ENCODE results near the gene DMWD.
"Not testable (repeated sequence)": the region's sequence is repeated elsewhere in the genome, so short reads cannot be mapped to it uniquely, and the experiment has no call there.

DMWD gene

DNA sequence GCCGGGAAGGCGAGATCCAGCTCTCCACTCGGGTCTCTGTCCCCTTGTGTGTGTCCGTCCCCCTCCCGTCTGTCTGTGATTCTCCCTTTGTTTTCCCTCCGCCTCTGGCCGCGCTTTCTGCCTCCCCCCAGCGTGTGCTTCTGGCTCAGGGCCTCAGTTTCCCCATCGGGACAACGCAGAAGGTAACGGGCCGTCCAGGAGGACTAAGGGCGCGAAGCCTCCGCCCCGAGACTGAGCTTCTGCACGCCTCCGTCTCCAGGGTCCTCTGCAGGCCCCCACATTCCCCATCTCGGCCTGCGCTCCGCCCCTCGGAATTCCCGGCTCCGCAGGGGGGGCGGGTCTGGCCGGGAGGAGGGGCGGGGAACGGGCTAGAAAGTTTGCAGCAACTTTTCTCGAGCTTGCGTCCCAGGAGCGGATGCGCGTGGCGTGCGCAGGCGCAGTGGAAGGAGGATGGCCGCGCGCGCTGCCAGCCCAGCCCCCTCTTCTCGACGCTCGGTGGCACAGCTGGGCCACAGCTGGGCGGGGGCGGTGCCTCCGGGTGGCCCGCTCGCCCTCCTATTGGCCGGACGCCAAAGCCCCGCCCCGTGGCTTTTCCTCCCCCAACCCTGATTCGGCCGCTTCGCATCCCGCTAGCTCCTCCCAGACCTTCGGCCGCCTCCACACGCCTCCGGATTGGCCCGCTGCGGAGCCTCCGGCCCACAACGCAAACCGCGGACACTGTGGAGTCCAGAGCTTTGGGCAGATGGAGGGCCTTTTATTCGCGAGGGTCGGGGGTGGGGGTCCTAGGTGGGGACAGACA, 23.5 kb downstream of the DMWD start, which contains the start of gene SIX5:
Gene SIX5, minus strand, starts transcription at position 269 of the 799 bp plus-strand sequence. CDS start 408 bp downstream, outside the sequence.
- peak; percentile 93 for DNase-seq

DNA sequence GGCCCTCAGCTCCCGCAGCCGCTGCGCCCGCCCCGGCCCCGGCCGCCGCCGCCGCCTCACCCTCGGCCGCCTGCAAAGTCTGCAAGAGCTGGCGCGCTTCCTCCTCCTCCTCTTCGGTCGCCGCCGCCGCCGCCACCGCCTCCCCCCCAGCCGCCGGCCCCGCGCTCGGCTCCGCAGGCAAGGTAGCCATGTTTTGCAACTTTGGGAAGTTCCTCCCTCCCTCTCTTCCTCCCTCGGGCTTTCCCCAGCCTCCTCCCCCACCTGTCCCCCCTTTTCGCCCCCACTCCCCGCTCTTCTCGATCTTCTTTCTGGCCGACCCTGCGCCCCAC, 24.0 kb downstream of the DMWD start:
- DNase-seq, result peak; percentile 28

DNA sequence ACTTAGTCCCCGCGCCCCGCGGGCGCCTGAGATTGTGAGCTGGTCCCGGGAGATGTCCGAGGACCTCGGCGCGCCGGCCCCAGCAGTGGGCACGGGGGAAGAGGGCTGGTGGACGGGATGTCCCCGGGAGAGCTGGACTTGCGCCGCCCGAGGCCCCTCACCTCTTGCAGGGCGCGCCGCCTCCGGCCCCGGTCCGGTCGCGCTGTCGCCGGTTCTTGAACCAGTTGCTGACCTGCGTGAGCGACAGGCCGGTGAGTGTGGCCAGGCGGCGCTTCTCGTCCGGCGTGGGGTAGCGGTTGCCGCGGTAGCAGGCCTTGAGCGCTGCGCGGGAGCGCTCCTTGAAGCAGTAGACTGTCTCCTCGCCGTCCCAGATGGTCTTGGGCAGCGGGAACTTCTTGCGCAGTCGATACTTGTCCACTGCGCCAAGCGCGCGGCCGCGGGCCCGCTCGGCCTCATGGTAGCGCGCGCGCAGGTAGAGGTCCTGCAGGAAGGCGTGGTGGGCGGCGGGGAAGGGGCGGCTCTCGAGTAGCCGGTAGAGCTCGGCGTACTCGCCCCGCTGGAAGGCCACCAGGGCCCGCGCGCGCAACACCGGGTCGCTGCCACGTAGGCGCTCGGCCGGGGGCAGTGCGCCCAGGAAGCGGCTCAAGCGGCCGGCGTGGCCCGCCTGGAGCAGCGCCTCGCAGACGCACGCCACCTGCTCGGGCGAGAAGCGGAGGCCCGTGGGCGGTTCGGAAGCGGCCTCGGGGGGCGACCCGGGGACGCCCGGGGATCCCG, 24.6 kb downstream of the DMWD start:
- DNase-seq, result no peak

DNA sequence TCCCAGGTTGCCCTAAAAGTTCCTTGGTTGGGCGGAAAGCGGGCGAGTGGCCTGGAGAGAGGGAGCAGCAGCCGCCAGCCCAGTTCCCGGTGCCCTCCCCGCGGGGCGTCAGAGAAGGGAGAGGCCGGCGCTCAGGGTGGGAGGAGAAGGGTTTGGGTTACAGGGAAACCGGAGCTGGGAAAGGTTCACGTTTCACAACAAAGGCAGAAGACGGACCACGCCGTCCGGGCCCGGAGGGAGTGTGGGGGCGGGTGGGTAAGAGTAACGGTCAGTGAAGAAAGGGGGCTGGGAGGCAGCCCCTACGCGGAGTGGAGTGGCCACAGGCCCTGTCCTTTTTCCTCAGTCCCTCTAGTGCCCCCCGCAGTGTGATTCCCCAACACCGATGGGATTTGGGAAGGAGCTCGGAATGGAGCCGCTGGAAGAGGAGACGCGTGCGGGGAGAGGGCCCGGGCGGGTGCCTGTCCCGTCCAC, 25.2 kb downstream of the DMWD start:
- DNase-seq, result peak; percentile 78

DNA sequence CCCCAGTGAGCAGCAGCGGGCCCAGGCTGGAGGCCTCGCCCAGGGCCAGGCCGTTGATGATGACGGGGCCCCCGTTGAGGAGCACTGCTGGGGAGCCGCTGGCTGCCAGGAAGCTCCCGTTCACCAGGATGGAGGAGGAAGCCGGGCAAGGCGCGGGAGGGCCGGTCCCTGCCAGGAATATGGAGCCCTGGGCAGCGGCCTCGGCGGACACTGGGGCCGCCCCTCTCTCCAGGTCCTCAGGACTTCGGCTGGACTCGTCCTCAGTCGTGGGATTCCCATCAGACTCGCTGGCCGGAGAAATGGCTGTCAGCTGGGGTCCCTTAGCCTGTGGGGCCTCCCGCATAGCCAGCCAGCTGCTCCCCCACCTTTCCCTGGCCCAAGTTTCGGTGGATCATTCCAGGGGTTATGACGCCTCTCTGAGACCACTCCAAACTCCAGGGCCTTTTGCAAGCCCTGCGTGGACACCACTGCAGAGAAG, 25.7 kb downstream of the DMWD start:
- DNase-seq, result peak; percentile 21

DNA sequence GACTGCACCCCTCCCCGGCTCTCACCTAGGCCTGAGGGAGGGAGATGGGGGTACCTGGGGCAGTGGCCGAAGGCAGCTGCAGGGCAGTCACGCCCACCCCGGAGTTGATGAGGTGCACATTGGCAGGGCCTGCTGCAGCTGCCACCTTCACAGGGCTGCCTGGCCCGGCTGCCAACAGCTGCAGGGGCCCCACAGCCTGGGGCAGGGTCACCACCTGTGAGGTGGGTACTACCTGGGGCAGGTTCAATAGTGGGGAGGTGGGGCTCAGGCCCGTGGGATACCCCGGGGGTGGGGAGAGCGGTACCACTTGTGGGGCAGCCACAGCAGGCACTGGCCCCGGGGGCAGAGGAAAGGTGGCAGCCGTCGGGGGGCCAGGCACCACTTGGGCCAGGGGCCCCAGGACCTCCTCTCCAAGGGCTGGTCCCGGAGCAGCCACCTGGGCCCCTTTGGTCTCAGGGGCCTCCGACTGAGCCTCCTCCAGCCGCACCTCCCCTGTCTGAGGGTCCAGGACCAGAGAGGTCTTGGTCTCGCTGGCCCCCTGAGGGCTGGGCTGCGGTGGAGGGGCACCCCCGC, 26.3 kb downstream of the DMWD start:
- DNase-seq, result peak; percentile 8

DNA sequence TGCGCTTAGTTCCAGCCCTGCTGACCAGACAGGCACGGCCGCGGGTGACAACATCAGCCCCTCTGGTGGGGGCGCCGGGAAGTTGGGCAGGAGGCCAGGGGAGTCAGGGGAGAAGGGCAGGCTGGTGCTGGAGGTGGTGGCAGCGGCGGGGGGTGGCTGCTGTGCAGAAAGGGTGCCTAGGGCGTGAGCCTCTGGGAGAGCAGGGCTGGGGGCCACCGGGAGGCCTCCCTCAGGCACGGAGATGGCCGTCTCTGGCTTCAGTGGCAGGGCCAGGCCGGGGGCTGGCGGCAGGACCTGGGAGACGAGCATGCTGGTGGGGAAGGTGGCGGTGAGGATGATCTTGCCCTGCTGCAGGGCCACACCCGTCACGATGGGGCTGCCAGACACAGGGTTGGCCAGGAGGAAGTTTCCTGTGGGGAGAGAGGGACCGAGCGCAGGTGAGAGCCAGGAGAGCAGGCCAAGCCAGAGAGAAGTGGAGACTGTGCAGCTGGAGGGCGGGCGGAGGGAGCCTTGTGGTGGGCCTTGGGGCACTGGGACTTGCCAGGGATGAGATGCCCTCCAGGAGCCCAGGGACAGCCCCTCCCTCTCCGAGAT, 26.8 kb downstream of the DMWD start:
- DNase-seq, result peak; percentile 13

DNA sequence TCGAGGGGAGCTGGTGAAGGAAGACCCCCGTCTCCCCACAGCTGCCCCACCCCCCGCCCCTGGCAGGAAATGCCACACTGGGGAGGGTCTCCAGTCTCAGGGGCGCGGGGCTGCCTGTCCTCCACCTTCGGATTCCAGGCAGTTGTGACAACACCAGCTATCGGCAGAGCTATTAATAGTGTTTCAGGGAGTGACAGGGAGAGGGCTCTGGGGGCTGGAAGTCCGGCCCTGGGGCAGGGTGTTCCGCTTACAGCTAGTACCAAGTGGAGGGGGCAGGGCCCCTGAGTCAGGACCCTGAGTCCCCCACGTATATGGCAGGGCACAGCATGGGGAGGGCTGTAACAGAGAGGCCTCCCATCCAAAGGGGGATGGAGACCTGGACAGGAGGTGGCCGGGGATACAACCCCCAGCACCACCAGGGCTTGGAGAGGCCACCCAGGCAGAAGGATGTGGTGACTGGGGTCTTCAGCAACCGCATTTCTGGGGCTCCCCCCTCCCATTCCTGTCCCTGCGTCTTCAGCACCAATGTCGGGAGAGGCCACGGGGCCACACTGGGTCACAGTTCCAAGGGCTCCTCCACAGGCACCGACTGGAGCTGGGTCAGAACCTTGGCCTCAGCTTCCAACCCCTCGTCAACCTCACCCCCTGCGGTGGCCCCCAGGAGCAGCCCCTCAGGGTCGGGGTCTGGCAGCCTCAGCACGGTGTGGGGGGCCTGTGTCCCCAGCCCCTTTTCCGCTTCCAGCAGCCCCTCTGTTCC, 27.5 kb downstream of the DMWD start:
- peak; percentile 14 for DNase-seq

DNA sequence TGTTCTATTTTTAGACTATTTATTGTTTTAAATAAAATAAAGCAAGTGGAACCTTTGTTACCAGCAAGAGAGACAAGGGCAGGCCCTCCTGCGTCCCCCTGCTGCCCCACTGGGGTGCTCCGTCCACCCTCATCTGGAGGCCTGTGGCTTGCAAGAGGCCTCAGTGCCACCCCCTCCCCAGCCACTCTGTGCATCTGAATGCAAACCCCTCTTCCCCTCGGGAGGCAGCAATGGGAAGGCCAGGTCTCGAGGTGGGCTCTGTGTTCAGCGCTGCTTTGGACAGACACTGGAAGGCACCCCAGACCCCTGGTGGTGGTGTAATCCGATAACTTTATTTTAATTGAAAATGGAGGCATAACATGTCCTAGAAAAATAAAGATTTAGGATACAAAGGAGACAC, 28.2 kb downstream of the DMWD start:
- DNase-seq, result peak; percentile 21

DNA sequence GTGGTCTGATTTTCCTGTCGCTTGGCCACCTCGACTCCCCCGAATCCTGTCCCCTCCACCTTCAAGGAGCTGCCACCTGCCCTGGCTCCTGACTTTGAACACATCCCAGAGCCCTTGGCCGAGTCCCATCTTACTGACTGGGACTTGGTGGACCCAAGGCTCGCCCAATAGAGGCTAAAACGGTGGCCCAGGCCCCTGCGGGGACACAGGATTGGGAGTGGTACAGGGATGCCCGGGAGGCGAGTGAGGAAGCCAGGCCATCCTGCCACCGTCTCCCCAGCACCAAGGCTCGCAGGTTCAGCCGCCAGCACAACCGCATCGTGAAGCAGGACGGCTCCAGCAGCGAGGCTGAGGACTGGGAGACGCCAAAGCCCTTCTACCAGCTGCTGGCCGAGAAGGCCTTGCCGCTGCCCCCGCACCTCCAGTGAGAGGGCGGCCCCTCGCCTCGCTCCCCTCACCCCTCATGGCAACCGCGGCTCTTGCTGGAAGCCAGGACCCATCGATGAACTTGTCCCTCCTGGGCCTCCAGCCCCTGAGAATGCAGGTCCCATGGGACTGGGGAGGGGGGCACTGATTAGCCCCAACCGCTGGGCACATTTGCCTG, 28.9 kb downstream of the DMWD start:
- DNase-seq, result peak; percentile 18

DNA sequence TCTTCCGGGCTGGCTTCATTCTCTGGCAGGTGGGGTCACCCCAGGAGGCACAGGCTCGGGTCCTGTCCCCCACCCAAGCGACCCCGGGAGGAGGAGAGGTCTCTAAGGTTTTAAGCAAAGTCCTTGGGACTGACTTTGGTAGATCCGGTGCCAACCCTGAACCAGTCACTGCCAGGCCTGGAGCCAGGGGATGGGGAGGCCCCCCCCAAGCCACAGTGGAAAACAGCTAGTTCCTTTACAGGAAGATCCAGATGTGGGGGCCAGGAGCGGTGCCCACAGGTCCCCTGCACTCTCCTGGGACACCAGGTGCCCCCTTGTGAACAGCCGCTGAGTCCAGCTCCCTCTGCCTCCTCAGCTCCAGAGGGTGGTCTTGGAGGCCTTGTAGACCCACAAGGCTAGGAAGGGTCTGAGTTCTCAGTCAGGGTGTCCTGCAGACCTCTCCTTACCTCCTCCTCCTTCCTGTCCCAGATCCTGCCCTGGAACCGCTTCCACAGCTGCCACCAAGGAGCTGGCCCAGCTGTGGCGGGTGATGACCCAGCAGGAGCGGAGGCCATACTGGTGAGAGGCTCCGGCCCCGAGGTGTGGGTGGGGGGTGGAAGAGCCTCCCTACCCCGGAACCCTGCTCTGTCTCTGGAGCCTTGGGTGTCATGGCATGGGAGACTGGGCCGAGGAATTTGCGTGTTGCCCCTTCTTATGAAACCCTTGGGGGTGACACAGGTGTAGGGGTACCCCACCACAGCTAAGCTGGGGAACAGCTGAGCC, 29.6 kb downstream of the DMWD start:
- DNase-seq, result no peak

DNA sequence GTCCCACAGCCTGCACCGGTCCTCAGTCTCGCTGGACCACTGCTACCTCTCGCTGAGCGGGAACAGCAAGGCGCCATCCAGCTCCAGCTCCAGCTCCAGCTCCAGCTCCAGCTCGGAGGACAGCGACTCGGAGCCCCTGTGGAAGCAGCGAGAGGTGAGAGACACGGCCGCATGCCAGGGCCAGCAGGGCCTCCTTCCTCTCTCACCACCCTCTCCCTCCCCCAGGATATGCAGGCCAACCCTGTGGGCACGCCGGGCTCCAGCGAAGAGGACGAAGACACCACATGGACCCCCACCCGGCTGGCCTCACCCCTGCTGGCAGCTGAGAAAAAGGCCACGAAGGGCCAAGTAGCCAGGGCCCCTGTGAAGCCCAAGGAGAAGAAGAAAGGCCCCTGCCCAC, 30.9 kb downstream of the DMWD start:
- no peak for DNase-seq

DNA sequence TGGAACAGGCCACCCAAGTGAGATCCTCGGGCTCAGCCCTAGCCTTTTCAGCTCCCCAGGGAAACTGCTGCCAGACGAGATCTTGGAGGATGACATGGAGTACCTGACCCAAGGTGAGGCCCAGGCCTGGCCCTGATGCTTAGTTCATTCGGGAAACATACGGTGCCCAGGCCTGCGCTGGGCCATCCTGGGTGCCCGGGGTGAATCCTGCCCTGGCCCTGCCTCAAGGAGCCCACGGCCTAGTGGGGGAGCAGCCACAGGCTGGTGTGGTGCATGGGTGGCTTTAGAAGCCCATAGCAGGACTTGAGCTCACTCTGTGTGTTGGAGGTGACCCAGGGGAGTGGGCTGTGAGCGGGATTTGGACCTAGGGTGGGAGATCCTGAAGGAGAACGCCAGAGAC, 33.7 kb downstream of the DMWD start:
- DNase-seq, result no peak

DNA sequence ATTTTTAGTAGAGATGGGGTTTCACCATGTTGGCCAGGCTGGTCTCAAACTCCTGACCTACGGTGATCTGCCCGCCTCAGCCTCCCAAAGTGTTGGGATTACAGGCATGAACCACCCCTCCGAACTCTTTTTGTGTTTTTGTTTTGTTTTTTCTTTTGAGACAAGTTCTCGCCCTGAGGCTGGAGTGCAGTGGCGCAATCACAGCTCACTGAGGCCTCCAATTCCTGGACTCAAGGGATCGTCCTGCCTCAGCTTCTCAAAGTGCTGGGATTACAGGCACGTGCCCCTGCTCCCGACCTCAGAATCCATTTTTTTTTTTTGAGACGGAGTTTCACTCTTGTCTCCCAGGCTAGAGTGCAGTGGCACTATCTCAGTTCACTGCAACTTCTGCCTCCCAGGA, 35.0 kb downstream of the DMWD start:
- DNase-seq, result no peak

DNA sequence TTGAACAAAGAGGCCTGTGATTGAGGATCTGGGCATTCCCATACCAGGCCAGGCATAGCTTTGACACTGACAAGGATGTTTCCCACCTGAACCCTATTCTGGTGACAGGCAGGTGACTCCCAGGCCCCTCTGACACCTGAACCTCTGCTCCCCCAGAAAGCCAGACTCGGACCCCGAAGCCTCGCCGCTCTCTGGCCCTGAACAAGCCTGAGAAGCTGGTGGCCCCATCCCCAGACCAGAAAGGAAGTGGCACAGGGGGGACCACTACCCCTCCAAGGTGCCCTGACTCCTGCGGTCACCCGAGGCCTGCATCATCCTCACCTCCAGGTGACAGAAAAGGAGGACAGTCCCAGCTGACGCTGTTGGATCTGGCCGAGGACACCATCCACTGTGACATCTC, 38.3 kb downstream of the DMWD start:
- DNase-seq, result no peak

DNA sequence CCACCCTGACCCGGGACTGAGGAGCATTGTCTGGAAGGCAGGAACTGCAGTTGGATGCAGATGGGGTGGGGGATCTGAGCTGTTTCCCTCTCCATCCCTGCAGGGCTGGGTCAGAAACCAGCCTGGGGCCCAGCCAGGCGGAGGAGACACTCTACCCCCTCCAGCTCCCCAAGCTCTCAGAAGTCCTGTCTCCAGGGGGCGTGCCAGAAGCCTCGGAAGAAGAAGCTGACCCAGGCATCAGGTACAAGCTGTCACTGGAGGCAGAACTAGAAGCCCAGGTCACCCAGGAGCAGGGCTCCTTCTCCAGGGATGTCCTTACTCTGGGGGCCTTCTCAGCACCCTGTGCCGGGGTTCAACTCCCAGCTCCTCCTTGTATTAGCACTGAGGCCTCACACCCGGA, 39.1 kb downstream of the DMWD start:
- no peak for DNase-seq

DNA sequence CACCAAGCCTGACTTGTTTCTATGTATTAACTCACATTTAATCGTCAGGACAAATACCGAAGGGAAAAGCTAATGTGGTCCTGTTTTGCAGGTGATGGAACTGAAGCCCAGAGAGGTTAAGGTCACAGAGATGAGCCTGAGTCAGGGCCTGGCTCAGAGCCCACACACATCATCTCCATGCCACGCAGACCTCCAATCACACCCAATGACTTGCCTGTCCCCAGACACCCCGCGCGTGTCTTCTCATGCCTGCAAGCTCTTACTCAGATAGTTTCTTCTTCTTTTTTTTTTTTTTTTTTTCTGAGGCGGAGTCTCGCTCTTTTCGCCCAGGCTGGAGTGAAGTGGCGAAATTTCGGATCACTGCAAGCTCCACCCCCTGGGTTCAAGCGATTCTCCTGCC, 40.0 kb downstream of the DMWD start:
- DNase-seq, result no peak

DNA sequence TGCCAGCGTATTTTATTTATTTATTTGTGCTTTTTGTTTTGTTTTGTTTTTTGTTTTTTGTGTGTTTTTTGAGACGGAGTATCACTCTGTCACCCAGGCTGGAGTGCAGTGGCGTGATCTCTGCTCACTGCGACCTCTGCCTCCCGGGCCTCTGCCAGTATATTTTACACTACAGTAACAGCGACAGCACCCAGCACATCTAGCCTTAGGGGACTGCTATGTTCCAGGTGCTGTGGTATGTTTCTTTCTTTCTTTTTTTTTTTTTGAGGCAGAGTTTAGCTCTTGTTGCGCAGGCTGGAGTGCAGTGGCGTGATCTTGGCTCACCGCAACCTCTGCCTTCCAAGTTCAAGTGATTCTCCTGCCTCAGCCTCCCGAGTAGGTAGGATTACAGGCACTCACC, 41.2 kb downstream of the DMWD start:
- not testable (repeated sequence) for DNase-seq

DNA sequence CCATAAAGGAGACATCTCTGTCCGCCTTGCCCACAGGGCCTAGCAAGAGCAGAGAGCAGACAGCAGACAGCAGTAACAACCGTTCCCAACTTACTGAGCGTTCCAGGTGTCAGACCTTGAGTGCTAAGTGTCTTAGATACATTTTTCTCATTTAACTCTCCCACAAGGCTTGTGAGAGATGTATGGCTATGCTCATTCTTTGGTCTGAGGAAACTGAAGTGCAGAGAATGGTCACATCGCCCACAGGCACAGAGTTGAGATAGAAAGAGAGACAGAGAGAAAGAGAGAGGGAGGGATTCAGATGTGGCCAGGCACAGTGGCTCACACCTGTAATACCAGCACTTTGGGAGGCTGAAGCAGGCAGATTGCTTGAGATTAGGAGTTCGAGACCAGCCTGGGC, 45.1 kb downstream of the DMWD start:
- DNase-seq, result no peak

DNA sequence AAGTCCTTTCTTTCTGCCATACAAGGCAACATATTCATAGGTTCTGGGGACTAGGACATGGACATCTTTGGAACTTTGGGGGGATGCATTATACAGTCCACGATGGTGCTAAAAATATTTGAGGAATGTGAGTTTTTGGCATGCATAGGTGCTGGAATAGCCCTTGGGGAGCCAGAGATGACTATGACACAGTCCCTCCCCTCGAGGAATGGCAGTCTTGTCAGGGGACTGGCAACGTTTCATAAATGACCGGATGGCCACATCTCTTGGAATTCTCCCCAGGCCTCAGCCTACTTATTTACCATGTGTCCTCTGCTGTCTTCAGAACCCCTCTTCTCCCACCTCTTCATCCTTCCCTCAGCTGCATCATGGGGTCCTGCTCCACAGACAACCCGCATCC, 45.8 kb downstream of the DMWD start:
- DNase-seq, result no peak

DNA sequence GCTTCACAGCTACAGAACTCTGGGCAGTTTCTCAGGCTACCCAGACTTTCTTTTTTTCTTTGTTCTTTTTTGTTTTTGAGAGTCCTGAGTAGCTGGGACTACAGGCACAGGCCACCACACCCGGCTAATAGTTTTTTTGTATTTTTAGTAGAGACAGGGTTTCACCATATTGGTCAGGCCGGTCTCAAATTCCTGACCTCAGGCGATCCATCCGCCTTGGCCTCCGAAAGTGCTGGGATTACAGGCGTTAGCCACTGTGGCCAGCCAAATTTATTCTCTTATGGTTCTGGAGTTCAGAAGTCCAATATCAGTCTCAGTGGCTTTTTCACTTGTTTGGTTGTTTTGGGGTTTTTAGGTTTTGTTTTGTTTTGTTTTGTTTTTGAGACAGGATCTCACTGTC, 47.0 kb downstream of the DMWD start:
- no peak for DNase-seq
